NCI-H2029 (cell line): ENCODE measurements around the gene MYEF2.

Experiments used
- DNase-seq: peaks from one replicate; lab custom pipeline; 2025; lab: John Stamatoyannopoulos, UW

MYEF2 gene

DNA sequence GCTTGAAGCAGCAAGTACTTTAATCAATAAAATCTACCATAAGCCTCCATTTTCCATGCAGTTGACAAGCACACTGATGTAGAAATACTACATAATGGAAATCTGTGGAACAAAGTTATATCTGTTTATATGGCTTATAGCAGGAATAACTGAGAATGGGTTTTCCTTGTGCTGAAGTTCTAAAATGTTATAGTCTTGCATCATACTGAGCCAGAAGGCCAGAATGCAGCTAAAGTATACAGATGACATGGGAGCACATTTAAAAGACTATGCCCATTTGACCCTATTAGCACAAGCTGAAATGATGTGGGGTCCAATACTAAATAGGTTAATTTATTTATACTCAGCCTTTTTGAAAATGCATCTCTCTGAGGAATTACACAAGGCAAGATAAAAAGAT lies 32.2 kb downstream of the MYEF2 start:
- DNase-seq, result no peak

DNA sequence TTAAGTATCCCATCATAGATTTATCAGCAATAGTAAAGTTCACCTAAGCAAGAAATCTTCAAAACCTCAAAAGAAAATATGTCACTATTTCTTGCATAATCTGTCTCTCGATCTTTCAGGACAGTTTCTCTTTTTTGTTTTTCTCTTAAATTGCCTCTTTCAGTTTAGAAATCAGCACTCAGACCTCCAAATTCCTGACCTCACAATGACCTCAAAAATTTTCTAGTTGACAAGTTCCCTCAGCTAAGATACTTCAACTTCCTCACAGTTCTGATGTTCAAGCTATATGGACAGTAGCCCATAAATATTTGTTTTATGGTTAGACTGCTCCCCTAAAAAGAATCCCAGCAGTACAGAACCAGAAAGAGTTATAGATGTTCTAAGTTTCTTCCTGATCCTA lies 33.2 kb downstream of the MYEF2 start:
- no peak for DNase-seq

DNA sequence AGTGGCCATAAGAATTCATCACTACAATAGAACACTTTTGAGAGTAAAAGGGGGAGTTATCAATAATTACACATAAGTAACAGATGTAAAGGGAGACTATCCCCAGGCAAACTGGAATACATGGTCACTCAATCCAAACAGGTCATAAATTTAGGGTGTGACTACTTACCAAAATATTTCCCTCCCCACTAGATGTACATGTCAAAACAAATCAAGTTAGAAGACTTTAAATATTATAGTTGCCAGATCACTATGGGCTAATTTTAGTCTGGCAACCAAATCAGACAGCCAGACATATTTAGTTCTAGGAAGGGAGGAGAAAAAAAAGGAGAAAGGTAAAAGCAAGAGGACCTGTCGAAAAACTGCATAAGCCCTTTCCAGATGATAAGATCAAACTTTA lies 34.2 kb downstream of the MYEF2 start:
- DNase-seq, result no peak

DNA sequence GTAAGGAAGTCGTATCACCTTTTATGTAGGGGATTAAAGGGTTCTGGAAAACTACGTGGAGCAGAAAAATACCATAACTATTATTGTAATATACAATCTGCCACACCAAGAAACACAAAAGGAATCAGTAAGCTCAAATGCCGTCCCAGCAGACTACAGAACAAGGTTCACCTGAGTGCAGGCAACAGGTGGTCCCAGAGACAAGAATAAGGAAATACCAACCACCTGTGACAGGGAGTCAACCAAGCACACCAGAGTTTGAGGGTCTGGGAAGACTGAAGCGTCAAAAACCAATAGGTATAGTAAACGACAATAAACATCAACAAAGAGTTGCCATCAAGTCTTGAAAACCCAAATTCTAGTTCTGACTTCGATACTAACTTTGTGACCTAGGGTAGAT lies 45.2 kb downstream of the MYEF2 start:
- DNase-seq, result no peak

DNA sequence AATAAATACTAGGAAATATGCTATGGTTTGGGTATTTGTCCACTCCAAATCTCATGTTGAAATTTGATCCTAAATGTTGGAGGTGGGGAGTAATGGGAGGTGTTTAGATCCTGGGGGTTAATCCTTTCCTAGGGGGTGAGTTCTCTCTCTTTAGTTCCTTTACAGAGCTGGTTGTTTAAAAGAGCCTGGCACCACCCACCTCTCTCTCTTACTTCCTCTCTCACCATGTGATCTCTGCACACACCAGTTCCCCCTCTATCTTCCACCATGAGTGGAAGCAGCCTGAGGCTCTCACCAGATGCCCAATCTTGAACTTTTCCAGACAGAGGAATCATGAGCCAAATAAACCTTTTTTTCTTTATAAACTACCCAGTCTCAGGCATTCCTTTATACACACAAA lies 46.8 kb downstream of the MYEF2 start:
- DNase-seq, result no peak

DNA sequence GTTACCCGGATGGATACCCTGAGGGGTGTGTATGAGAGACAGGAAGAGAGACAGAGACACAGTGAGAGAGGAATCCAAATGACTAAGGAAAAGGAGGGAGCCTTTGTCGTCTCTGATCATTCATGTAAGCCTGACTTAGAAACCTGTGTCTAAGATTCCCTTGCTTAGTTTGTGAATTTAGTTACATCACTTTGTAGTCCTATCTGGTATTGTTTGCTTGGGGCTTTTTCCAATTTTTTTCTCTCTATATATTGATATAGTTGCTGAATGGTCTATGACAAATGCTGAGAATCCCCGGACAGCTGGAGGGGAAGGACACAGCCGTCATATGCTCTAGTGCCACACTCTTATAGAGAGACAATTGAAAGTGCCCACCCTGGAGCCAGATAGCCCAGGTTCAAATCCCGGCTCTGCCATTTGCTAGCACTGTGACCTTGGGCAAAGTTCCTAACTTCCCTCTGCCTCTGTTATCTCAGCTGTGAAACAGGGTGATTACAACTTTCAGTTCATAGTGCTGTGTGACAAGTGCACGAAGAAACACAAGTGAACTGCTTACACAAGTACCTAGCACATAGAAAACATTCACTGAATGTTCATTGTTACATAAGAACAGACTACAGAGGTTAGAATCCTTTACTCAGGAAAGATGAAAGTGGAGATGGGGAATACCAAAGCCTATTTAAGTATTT lies 51.3 kb downstream of the MYEF2 start:
- DNase-seq, result no peak

DNA sequence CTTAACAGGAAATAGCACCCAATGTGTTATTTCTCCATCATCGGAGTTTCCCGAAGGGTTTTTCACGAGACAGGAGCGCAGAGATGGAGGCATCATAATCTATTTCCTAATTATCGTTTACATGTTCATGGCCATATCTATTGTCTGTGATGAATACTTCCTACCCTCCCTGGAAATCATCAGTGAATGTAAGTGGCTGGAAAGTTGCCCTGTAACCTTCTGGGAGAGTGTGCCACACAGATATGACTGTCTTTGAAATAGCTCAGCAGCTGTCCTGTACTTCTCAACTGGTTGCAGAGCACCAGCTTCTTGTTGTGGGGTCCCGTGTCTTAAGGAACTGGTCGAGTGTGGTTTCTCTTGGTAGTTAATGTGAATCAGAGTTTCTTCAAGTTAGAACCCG lies 56.2 kb downstream of the MYEF2 start:
- DNase-seq, result no peak

DNA sequence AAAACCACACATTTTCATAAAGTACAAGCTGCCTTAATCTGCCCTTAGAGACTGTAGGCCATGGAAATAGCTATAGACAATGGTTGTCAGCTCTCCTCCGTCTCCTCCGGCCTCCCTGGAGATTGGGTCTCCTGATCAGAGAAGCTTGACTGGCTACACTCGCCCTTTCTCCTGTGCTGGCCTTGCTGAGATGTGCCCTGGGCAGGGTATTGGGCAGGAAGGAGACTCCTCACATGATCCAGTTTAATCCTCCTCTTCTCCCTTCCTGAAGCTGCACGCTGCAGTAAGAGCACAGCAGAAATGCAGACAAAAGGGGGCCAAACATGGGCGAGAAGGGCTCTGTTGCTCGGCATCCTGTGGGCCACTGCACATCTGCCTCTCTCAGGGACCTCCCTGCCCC lies 57.4 kb downstream of the MYEF2 start, which contains the start of gene SLC24A5:
Gene SLC24A5 (plus strand): TSS at position 246 of the 400 bp plus-strand sequence. CDS start 55 bp downstream, at position 301.
- DNase-seq, result no peak

DNA sequence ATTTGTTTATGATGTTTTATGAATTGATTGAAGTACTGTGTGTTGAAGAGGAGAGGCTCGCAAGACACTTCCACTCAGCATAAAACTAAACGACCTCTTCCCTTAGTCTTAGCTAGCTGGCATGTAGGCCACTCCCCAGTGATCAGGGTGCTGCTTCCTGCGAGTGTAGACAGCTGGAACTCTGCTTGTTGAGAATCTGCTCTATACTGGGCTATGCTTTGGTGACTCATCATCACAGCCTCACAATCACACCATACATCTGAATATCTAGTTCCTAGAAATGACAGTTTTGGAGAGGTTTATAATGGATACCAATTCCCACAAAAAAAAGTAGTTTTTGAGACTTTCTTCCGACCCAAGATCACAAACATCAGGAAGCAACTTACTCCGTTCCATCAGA lies 58.8 kb downstream of the MYEF2 start:
- DNase-seq, result no peak

DNA sequence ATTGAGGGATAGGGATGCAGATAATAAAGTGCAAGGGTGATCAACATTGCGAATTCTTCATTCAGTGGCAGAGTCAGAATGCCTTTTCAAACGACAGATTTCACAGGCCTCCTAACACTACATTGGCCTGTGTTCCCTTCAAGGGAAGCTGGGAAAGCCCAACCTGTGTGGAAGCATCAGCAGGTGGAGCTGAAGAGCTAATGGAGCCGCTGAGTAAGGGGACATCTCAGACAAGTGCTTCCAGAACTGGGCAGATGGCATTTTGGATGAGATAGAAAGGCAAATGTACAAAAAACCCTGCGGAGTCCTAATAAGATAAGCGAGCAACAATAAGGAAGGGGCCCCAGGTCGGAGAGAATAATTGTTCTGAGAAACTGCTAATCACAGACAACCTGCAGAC lies 65.9 kb downstream of the MYEF2 start:
- DNase-seq, result no peak

DNA sequence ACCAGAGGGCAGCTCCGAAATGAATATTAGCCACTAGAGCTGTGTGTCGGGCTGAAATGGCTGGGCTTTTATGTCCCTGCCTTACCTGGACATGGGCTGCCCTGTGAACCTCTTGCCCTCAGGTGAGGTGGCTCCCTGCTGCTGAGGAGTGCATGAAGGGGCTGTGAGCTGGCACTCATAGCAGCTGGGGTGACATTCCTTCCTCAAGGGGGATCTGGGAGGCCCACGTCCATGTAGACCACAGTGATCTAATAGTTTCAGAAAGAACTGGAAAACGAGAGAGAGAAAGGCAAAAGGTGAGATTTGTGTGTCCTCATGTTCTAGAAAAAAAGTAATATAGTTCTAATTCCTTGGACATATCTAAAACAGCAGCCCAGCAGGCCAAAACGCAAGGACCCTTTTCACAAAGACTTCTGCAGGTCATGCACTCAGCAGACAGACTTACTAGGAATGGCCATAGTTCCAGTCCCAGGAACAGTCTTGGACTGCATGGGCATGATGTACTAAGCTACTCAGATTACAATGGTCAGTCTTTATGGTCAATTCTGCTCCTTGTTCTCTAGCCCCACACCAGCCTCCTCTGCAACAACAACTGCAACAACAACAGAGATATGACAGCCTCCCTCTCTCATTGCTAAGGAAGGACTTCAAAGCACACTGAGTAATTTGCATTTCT lies 68.1 kb downstream of the MYEF2 start:
- DNase-seq, result no peak

DNA sequence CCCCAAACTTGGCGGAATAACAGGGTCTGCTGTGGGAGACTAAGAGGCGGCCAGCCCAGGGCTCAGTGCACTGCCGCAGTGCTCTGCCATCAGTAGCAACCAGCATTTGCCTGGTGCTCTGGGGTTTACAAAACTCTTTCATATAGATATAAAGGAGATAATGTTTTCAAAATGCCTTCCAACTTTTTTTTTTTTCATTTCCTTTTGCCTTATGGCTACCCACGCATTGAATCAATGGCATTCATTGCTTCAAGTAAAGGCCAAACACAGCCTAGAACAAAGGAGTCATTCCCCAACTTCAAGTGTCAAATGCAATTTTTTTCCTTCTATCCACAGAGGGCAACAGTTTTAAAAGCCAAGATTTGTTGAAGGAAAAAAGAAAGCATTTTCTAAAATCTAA lies 68.9 kb downstream of the MYEF2 start:
- no peak for DNase-seq

DNA sequence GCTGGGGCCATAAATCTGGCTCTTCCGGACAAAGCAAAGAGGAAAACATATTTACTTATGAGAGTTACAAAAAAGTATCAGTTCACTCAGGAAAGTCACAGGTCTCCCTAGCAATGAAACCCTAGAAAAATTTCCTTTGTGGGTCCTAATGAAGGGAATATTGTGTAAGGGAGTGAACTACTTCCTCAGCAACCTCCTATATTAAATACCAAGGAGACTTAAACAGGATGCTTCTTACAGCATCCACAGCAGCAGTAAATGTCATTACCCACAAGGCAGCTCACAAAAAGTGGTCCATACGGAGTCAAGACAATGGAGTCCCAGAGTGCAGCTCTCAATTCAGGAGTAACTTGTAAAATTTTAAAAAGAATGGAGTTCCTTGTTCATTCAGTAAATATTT lies 72.2 kb downstream of the MYEF2 start:
- DNase-seq, result no peak

DNA sequence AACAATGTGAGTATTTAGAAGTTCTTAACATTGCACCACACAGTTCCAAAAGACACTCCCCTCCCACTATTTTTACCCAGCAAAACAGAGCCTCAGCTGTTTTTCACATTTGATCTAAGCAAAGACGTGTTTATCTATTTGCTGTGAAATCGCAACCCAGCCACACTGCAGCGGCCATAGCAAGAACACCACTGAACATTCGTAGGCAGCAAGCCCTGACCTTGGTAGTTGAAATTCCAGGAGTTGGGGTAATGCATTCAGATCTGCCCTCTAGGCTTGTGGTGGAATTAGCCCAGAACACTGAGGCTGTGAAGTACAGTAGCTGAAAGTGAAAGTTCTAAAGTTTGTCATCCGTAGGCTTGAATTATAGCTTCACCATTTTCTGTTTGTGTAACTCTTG lies 74.4 kb downstream of the MYEF2 start:
- no peak for DNase-seq

DNA sequence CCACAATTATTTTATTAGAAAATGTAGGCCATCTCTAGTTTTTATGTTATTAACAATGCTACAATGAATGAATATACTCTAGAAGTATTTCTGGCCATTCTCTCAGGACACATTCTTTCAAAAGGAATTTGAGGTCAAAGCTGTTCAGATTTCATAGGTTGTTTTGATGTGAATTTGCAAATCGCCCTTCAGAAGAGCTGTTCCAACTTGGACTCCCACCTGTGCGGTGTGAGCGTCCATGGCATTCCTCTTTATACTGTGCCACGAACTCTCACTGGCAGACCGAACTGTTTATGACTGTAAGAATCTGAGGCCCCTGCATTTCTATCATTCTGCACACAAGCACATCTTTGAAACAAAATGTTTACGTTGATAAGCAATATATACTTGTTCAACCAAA lies 75.9 kb downstream of the MYEF2 start:
- no peak for DNase-seq

DNA sequence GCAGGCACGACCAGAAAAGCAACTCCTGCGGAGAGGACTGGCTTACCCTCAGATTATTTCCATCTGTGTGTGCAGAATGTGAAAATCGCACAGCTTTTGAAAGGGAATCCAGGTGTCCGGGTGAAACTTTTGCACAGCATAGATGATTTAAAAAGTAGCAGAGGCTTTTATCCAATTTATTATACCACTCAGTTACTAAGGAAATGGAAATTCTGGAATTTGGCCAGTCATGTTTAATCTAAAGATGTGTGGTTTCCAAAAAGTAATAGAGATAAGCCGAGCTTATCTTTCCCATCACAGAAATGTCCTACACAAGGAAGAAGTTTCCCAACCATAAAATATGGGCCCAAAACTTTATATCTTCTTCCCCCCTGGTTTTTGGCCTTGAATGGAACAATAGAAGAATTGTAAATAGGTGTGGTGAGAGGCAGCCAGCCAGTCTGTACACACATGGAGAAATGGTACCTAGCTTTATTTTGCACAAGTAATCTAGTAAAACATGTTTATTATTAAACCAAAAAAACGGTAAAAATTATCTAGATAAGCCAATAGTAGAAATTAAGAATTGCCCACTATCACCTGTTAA lies 76.6 kb downstream of the MYEF2 start:
- DNase-seq, result no peak

DNA sequence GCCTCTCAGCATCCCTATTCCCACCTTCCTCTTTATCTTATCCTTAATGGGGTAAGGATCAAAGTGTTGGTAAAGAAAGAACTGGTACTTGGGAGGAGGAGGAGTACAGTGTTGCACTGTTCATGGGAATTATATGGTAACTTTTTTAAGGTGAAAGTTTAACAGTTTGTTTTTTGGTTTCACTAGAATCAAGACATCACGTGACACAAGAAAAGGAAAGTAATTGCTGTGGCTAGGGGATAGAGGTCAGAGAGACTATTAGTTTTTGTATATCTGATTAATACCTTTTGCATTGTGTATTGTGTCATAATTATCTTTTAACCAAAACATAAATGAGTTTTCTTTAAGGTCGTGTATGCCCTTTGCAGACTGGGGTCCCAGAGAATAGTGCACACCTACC lies 80.8 kb downstream of the MYEF2 start:
- DNase-seq, result no peak

DNA sequence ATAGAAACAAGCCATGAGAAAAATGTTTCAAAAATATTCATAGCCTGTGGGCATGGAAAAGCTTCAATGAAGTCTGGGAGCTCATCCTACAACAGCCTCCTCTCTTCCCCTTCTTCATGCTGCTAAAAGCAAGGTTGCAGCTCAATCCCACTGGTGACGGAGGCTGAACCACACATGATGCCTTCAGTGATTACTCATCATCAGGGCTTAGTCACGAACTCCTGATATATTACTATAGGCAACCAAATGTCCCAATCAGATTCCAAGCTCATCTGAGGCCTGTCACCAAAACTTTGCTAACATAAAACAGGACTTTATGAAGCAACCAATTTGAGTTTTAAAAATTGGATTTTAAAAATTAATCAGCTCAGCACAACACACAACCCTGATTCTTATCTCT lies 81.3 kb downstream of the MYEF2 start:
- DNase-seq, result no peak

DNA sequence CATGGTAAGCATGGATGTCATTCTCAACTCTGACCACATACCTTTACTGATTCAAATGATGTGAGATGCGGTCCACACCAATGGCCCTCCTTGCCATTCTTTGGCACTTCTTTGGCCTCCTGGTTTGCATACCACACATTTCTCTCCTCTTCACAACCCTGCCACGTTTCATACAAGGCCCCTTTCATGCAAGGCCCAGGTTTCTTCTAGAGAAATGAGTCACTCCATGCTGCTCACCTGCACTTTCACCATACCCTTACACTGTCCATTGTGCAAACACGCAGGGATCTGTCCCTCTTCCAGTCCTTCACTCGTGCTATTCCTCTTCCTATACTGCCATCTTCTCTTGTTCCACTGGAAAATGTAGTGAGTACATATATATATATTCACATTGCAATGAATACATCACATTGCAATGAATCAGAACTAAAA lies 81.7 kb downstream of the MYEF2 start:
- DNase-seq, result no peak

DNA sequence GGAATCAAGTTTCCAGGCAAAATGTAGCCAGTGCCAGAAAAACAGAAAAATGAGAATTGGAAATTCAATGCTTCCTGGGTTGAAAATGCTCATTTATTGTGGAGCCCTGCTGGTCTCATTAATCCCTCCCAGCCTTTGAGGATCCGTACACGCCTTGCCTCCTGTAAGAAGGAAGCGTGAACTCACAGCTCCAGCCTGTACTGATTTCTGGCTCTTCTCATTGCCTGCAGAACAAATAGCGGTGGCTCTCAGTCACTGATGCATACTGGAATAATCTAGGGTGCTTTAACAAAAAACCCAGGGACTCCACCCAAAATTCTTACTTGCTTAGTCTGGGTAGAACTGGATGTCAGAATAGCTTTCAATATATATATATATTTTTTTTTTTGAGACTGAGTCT lies 86.6 kb downstream of the MYEF2 start:
- DNase-seq, result no peak

DNA sequence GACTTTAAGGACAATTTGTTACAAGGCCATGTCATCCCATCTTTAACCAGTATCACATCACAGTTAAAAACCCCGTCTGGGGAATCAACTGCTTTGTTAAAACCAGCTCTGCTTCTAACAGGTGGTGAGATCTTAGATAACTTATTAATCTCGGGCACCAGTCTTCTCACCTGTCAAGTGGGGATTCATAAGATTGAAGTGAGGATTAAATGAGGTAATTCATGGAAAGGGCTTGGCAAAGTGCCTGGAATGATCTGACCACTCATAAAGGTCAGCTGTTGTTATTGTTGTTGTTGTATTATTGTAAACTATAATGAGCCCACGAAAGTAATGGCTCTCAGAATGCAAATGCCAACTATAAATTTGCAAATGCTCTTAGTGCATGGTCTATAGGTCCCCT lies 87.4 kb downstream of the MYEF2 start:
- no peak for DNase-seq

DNA sequence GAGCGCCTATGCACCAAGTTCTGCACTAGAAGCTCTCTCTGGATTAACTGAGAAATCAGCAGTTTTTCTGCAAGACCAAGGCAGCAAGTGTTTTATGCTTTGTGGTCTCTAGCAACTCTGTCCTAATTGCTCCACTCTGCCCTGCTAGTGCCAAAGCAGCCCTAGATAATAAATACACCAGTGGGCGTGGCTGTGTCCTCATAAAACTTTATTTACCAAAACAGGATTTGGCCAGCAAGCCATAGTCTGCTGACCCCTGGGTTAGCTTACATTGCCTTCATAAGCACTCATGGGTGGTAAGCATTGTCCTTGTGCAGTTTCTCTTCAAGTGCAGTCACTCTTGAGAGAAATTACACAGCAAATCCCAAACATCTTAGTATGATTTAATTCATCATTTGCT lies 88.0 kb downstream of the MYEF2 start:
- peak; percentile 5 for DNase-seq

DNA sequence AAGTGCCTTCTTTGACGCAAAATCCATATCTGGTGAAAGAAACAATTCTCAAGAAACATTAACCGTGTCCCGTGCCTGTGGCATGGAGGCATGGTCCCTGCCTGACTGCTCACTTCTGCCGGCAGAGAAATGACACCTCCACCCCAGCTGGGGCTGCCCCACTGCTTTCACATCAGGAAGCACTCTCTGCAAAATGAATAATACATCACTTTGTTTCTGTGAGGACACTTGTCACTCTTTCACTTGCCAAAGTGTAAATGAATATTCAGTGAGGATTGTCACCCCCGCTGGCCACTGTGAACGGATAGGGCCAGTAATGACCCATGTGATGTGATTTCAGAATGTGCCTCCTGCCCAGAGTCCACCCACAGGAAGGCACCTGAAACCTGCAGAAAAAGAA lies 88.4 kb downstream of the MYEF2 start:
- DNase-seq, result peak; percentile 31

DNA sequence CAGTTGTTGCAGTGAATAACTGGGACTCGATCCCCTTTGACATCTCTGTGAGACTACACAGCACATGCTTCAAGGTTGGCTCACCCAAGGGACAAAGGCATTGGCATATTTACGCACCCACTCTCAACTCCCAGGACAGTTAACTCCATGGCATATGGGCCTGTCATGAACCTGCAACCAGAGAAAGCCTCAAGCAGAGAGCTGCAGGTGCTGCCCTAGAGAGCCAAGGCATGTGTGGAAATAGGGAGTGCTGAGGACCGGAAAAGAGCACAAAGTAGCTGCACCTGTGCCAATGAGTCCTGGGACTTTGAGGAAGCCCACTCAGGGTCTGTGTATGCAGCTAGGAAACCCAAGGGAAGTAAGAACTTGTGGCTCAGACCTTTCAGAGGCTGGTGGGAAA lies 90.3 kb downstream of the MYEF2 start:
- DNase-seq, result no peak
